Measurements from ENCODE around the gene NAALADL2. TPM values are rescaled to one million over a fixed set of nuclear protein-coding genes. Genes with fewer than 3 reads are reported as not detected.

The NAALADL2 gene
- total and polyA plus RNA-seq, 2 of the 13 experiments (the other 11 are each of a cell fraction or from before 2014, with no cell fraction given), result 0.08 TPM; not detected in 1

GRCh38 chr3:175477651-175478224 is 618.6 kb downstream of the NAALADL2 start:
- H3K9ac ChIP-seq (ENCODE audit: insufficient read depth, low read depth, low read length), result no peak overlapping the region
- H3K36me3 ChIP-seq (replicated peaks in 1 of 2; ENCODE audit: control insufficient read depth in 1 of 2, insufficient read depth in 2 of 2, low read length in 2 of 2), result no peaks in the 10 kb centered on the region
- intact Hi-C loops (cut with micrococcal nuclease; ENCODE audit: unreplicated experiment), result no loop called here
- no peaks in the 10 kb centered on the region for H3K4me1 ChIP-seq (ENCODE audit: insufficient read depth, low read length)
- ChIA-PET CTCF (ENCODE audit: low intra/inter-chr PET ratio, low total read pairs) (no interaction called here), POLR2A (no interaction called here)
- in situ Hi-C loops (cut with HindIII; ENCODE audit: extremely low pct_ligation_motif_present, low pct_unique_long_range_greater_than_20kb), result no loop called here
- BruUV-seq (replicated peaks), result no TSS peak
- H4K20me1 ChIP-seq (ENCODE audit: insufficient read depth, low read length), result no peaks in the 10 kb centered on the region
- ATAC-seq (no peak), DNase-seq (ENCODE audit: low spot score) (no peak), FAIRE-seq (no peak)
- no peaks in the 10 kb centered on the region for H3K79me2 ChIP-seq (ENCODE audit: insufficient read depth, low read length)
- no peak overlapping the region for H3K4me3 ChIP-seq (replicated peaks in 1 of 3; ENCODE audit: insufficient read depth in 1 of 3, low read depth in 2 of 3, low read length in 3 of 3)
- no peak overlapping the region for H3K4me2 ChIP-seq (ENCODE audit: low read depth, low read length)
- TF ChIP-seq, protein P1, sequence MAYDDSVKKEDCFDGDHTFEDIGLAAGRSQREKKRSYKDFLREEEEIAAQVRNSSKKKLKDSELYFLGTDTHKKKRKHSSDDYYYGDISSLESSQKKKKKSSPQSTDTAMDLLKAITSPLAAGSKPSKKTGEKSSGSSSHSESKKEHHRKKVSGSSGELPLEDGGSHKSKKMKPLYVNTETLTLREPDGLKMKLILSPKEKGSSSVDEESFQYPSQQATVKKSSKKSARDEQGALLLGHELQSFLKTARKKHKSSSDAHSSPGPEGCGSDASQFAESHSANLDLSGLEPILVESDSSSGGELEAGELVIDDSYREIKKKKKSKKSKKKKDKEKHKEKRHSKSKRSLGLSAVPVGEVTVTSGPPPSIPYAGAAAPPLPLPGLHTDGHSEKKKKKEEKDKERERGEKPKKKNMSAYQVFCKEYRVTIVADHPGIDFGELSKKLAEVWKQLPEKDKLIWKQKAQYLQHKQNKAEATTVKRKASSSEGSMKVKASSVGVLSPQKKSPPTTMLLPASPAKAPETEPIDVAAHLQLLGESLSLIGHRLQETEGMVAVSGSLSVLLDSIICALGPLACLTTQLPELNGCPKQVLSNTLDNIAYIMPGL (CRISPR knock-in tag; IDR thresholded peaks at IDR 0.05; ENCODE audit: borderline replicate concordance in 1 of 2, low read depth in 1 of 2), result no peak
- TF ChIP-seq ZNF468 (CRISPR knock-in tag; IDR thresholded peaks at IDR 0.05) (no peak), SUZ12 (IDR thresholded peaks at IDR 0.05; ENCODE audit: low read depth, low read length) (no peak), ZNF749 (CRISPR knock-in tag; IDR thresholded peaks at IDR 0.05; ENCODE audit: borderline replicate concordance) (no peak), ZNF432 (CRISPR knock-in tag; IDR thresholded peaks at IDR 0.05; ENCODE audit: borderline replicate concordance) (no peak), NFE2L1 (CRISPR knock-in tag; IDR thresholded peaks at IDR 0.05; ENCODE audit: borderline replicate concordance) (no peak), PHF20 (CRISPR knock-in tag; IDR thresholded peaks at IDR 0.05) (no peak), NBN (conservative IDR thresholded peaks at IDR 0.05) (no peak)
- TF ChIP-seq, protein P2, sequence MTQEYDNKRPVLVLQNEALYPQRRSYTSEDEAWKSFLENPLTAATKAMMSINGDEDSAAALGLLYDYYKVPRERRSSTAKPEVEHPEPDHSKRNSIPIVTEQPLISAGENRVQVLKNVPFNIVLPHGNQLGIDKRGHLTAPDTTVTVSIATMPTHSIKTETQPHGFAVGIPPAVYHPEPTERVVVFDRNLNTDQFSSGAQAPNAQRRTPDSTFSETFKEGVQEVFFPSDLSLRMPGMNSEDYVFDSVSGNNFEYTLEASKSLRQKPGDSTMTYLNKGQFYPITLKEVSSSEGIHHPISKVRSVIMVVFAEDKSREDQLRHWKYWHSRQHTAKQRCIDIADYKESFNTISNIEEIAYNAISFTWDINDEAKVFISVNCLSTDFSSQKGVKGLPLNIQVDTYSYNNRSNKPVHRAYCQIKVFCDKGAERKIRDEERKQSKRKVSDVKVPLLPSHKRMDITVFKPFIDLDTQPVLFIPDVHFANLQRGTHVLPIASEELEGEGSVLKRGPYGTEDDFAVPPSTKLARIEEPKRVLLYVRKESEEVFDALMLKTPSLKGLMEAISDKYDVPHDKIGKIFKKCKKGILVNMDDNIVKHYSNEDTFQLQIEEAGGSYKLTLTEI (CRISPR knock-in tag; conservative IDR thresholded peaks at IDR 0.05), result no peak
- no peaks in the 10 kb centered on the region for H3K9me3 ChIP-seq (ENCODE audit: low read length)
- no peak overlapping the region for H3K27ac ChIP-seq (ENCODE audit: extremely low read length, insufficient read depth, low read length)
- WGBS (ENCODE audit: low lambda C conversion rate), result 3% methylated on average over 2 of the region's 2 CpGs
- H3K27me3 ChIP-seq (ENCODE audit: control insufficient read depth in 1 of 2, insufficient read depth in 2 of 2, low read length in 2 of 2), result no peaks in the 10 kb centered on the region; a peak in 1 of 5 replicates
- H2AFZ ChIP-seq (ENCODE audit: low read length), result no peak overlapping the region
